GM12801 (cell line): ENCODE results near the gene NPTX2.

Source experiments
- TF ChIP-seq, protein P1 (sequence below): IDR thresholded peaks from one replicate; pipeline ENCODE4 v1.5.1; 2011; ENCODE audit warnings: control low read depth; ENCODE audit not compliant: insufficient read length; ENCODE audit errors: extremely low read depth

NPTX2 gene

DNA sequence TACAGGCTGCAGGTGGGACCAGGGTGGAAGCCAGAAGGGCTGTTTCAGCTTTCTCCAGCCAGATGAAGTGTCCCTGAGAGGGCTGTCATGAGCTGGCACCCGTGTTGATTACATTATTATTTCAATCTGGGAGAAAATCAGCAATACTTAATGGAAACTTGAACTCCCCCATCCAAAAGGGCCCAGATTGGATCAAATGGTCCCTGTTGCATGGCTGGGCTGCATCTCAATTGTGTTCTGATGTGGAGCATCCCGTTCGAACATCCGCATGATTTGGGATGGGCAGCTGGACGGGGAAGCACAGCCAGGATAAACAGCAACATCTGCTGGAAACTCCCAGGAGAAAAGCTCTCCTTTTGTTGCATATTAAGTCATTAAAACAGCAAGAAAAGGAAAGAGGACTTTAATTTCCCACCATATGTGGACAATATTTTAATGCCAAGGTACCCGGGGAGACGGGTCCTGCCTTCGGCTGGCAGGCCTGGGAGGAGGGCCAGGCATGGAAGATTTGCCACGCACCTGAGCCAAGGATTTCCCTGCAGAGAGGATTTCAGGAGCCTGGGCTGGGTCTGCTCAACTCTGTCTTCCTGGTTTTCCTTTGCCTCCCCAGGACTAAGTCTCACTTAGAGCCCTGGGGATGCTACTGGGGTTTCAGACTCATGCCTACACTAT, 52.4 kb downstream of the NPTX2 start:
- TF ChIP-seq, protein P1, sequence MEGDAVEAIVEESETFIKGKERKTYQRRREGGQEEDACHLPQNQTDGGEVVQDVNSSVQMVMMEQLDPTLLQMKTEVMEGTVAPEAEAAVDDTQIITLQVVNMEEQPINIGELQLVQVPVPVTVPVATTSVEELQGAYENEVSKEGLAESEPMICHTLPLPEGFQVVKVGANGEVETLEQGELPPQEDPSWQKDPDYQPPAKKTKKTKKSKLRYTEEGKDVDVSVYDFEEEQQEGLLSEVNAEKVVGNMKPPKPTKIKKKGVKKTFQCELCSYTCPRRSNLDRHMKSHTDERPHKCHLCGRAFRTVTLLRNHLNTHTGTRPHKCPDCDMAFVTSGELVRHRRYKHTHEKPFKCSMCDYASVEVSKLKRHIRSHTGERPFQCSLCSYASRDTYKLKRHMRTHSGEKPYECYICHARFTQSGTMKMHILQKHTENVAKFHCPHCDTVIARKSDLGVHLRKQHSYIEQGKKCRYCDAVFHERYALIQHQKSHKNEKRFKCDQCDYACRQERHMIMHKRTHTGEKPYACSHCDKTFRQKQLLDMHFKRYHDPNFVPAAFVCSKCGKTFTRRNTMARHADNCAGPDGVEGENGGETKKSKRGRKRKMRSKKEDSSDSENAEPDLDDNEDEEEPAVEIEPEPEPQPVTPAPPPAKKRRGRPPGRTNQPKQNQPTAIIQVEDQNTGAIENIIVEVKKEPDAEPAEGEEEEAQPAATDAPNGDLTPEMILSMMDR: no peak

GRCh38 chr7:98670186-98670585, 53.1 kb downstream of the NPTX2 start:
- TF ChIP-seq, protein P1: no peak

GRCh38 chr7:98671733-98672331, 54.7 kb downstream of the NPTX2 start:
- TF ChIP-seq, protein P1: no peak

DNA sequence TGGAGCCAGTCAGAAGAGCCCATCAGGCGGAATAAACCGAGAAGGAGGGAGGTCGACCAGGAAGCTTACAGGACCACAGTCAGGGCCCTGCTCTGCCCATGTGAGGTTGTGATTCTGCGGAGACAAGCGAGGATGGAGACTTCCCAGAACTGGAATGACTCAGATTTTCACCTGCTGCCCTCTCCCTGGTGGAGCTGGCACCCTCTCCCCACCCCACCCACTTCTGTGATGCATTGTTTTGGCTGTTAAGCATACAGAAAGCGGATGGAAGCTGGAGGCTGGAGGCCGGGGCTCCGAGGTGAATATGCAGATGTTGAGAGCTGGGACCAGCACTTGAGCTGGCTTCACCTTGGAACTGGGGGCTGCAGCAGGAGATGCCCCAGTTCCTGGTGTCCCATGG, 57.4 kb downstream of the NPTX2 start:
- TF ChIP-seq, protein P1: no peak

- TF ChIP-seq, protein P1: no peak
Observed at GRCh38 chr7:98674881-98675280, 57.8 kb downstream of the NPTX2 start.

DNA sequence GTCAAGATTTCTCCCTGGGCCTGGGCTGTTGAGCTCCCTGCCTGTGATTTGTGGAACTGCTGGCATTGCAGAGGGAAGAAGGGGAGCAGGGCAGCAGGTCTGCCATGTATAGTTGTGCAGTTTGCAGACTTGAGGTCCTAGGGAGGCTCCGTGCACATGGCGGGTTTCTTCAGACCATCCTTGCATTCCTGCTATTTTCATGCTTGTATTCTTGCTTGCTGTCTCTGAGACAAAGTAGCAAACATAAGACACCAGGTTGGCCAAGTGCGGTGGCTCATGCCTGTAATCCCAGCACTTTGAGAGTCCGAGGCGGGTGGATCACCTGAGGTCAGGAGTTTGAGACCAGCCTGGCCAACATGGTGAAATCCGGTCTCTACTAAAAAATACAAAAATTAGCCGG, 61.1 kb downstream of the NPTX2 start:
- TF ChIP-seq, protein P1: no peak
